HG03378 (cell line): ENCODE results near the gene FSCN2.
"Not testable (repeated sequence)": the region's sequence is repeated elsewhere in the genome, so short reads cannot be mapped to it uniquely, and the experiment has no call there.

ENCODE experiments used
- ATAC-seq: cut with Tn5 transposase; IDR thresholded peaks from one replicate; pipeline ENCODE4 v1.9.1; 2021; ENCODE audit warnings: mild to moderate bottlenecking, moderate library complexity; ENCODE audit not compliant: unreplicated experiment

The FSCN2 gene

GRCh38 chr17:81573794-81574642 lies 45.8 kb downstream of the FSCN2 start:
- ATAC-seq = no peak

DNA sequence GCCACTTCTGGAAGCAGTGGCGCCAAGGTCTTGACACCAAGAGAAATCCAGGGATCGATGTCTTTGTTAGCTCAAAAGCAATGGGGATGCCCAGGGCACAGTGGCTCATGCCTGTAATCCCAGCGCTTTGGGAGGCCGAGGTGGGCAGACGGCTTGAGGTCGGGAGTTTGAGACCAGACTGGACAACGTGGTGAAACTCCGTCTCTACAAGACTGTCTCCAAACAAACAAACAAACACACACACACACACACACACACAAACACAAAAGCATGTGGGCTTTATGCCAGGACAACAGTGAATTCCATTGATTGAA lies 46.4 kb downstream of the FSCN2 start:
- no peak for ATAC-seq

DNA sequence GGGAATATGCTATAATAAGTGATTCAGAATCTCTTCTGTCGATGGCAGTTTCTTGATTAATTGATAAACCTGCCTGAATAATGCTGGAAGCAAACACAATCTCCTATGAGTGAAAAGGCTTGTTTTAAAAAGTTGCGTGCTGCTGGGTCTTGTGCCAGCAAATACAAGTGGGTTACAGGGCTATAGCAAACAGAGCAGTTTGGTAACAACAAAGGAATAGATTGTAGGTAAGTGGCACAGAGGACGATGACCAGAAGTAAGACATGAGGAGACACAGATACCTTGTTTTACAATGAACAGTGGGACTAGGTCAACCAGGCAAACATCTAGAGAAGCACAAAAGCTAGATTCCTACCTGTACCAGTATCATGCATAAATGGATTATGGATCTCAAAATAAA lies 47.7 kb downstream of the FSCN2 start:
- no peak for ATAC-seq

GRCh38 chr17:81576621-81577277 lies 48.6 kb downstream of the FSCN2 start:
- no peak for ATAC-seq

DNA sequence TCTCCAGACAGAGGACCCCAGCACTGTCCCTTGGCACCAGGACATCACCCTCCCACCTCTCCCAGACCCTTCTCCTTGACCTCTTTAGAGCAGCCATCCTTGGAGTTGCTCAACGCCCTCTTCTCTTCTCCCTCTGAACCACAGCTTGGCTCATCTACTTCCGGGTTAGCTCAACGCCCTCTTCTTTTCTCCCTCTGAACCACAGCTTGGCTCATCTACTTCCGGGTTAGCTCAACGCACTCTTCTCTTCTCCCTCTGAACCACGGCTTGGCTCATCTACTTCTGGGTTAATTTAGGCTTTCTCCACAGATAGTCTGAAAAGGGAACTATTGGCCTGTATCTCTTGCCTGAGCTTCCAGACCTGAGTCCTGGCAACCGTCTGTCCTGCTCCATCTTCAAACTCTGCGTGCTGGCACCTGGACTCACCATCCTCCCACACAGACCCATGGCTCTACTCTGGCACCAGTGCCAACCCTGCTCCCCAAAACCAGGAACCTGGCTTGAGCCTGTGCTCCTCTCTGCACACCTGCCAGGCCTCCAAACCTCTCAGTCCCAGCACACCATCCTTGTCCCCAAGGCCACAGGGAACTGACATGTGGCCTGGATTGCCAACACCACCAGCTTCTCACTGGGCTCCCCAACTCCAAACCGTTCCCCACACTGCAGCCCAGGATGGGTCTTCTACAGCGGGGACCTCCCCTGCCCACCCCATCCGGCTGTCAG lies 49.3 kb downstream of the FSCN2 start:
- ATAC-seq = no peak

GRCh38 chr17:81578038-81578441 lies 49.9 kb downstream of the FSCN2 start:
- no peak for ATAC-seq

GRCh38 chr17:81578561-81579225 lies 50.5 kb downstream of the FSCN2 start:
- no peak for ATAC-seq

DNA sequence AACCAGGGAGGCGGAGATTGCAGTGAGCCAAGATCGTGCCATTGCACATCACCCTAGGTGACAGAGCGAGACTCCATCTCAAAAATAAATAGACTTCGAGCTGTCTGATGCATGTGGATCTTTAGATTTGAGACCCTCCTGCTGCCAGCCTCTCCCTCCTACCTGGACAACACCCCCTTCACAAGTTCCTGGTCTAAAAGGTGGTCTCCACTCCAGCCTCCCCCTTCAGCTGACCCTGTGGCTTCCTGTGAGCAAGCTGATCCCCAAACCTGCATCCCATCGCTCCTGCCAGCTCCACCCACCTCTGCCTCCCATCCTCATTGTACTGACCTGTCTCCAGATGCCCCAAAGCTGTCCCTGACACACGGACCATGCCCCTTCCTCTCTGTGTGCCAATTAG lies 51.1 kb downstream of the FSCN2 start:
- ATAC-seq = no peak

GRCh38 chr17:81579821-81580321 lies 51.7 kb downstream of the FSCN2 start:
- ATAC-seq = no peak

- no peak for ATAC-seq
Observed at GRCh38 chr17:81580481-81580880, 52.3 kb downstream of the FSCN2 start.

DNA sequence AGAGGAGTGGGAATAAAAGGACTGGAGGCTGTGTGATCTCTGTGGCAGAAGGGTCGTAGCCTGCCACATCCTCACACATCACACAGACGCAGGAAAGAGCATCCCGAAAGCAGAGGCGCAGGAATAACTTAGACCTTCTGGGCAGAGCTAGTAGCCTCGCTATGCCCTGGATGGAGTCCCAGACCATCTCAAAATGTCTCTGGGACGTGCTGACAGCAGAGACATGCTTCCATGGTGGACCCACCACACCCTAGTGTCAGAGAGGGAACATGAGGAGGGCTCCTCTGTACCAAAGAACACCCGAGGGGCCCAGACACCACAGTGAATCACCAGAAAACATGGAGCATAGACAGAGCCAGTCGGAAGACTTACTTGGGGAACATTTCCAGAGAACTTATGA lies 53.6 kb downstream of the FSCN2 start:
- no peak for ATAC-seq

- no peak for ATAC-seq
Observed at GRCh38 chr17:81582341-81582740, 54.2 kb downstream of the FSCN2 start.

DNA sequence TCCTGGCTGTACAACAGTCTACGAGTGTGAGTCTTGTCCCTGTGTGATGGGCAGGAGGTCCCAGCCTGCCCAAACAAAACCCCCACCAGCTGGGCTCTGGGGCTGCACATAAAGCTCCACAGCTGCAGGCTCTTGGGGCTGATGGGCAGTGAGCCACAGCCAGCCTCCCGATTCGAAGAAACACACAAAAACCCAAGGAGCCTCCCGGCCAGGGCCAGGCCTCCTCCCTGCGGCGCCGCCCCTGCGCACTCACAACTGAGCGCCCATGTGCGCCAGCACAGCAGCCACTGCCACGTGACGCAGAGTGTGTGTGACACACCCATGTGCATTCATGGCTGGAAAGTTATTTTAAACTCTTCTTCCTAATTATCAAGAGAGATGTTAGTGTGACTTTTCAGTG lies 54.6 kb downstream of the FSCN2 start:
- ATAC-seq = no peak

GRCh38 chr17:81583589-81584342 lies 55.6 kb downstream of the FSCN2 start:
- no peak for ATAC-seq

GRCh38 chr17:81584771-81585170 lies 56.6 kb downstream of the FSCN2 start:
- ATAC-seq = not testable (repeated sequence)

- no peak for ATAC-seq
Observed at GRCh38 chr17:81586096-81586495, 57.9 kb downstream of the FSCN2 start.
